HepG2 (cell line): ENCODE measurements around the gene CELSR2. TPM values are rescaled to one million over a fixed set of nuclear protein-coding genes. Genes with fewer than 3 reads are reported as not detected.

Experiments
- ARID4A ChIP-seq: sonication (generic); formaldehyde crosslinking; IDR thresholded peaks from 2 replicates; pipeline ENCODE4 v1.5.0; 2020; ENCODE audit warnings: mild to moderate bottlenecking, missing genetic modification reagents, borderline replicate concordance
- CEBPG ChIP-seq: IDR thresholded peaks from 2 replicates; pipeline ENCODE4 v1.6.1; 2016
- FLYWCH1 ChIP-seq: sonication (generic); formaldehyde crosslinking; IDR thresholded peaks from 2 replicates; pipeline ENCODE4 v1.8.1; 2023; ENCODE audit warnings: mild to moderate bottlenecking, missing genetic modification reagents
- FOXA3 ChIP-seq: IDR thresholded peaks from 2 replicates; pipeline ENCODE4 v1.6.1; 2016; ENCODE audit warnings: missing genetic modification reagents, missing compliant biosample characterization
- GZF1 ChIP-seq: sonication (generic); formaldehyde crosslinking; IDR thresholded peaks from 2 replicates; pipeline ENCODE4 v1.5.1; 2020; ENCODE audit warnings: mild to moderate bottlenecking, missing genetic modification reagents
- JARID2 ChIP-seq: sonication (generic); formaldehyde crosslinking; IDR thresholded peaks from 2 replicates; pipeline ENCODE4 v1.8.1; 2023; ENCODE audit warnings: missing genetic modification reagents, inconsistent platforms; ENCODE audit not compliant: insufficient replicate concordance
- JDP2 ChIP-seq: sonication (generic); formaldehyde crosslinking; IDR thresholded peaks from 2 replicates; pipeline ENCODE4 v1.8.1; 2022; ENCODE audit warnings: missing genetic modification reagents, borderline replicate concordance
- KDM4B ChIP-seq: sonication (generic); formaldehyde crosslinking; IDR thresholded peaks from 2 replicates; pipeline ENCODE4 v1.4.0; 2020; ENCODE audit warnings: missing genetic modification reagents
- MYNN ChIP-seq: sonication (generic); formaldehyde crosslinking; IDR thresholded peaks from 2 replicates; pipeline ENCODE4 v1.4.0; 2020; ENCODE audit warnings: mild to moderate bottlenecking, low read depth, missing genetic modification reagents
- NFKBIZ ChIP-seq: IDR thresholded peaks from 2 replicates; pipeline ENCODE4 v1.6.1; 2018; ENCODE audit warnings: missing genetic modification reagents, missing compliant biosample characterization
- NFYB ChIP-seq: sonication (generic); formaldehyde crosslinking; IDR thresholded peaks from 2 replicates; pipeline ENCODE4 v1.4.0; 2020; ENCODE audit warnings: missing genetic modification reagents
- NR2F1 ChIP-seq, 2 experiments: fragments of 450-650 bp in 1 of 2; formaldehyde crosslinking in 1 of 2; IDR thresholded peaks; 2 replicates each; pipeline versions ENCODE4 v1.5.0 to v1.6.1; 2016 to 2020; ENCODE audit warnings: mild to moderate bottlenecking in 1 of 2, missing compliant biosample characterization in 1 of 2, missing genetic modification reagents in 1 of 2, moderate library complexity in 1 of 2
- PAXIP1 ChIP-seq: sonication (generic); formaldehyde crosslinking; conservative IDR thresholded peaks from 2 replicates; pipeline ENCODE4 v1.4.0; 2020; ENCODE audit warnings: mild to moderate bottlenecking, missing genetic modification reagents, moderate library complexity
- PHF21A ChIP-seq: sonication (generic); formaldehyde crosslinking; IDR thresholded peaks from 2 replicates; pipeline ENCODE4 v1.5.0; 2020; ENCODE audit warnings: mild to moderate bottlenecking, missing genetic modification reagents
- RARG ChIP-seq: sonication (generic); formaldehyde crosslinking; IDR thresholded peaks from 2 replicates; pipeline ENCODE4 v1.4.0; 2020; ENCODE audit warnings: low read depth, mild to moderate bottlenecking, missing genetic modification reagents
- SIN3A ChIP-seq: IDR thresholded peaks from 2 replicates; pipeline ENCODE4 v1.6.1; 2011; ENCODE audit warnings: low read depth, mild to moderate bottlenecking, control low read depth, low read length, borderline replicate concordance
- SKI ChIP-seq: fragments of 450-650 bp; IDR thresholded peaks from one replicate; pipeline ENCODE4 v1.6.1; 2018; ENCODE audit warnings: mild to moderate bottlenecking; ENCODE audit not compliant: partially characterized antibody
- SP2 ChIP-seq: sonication (generic); formaldehyde crosslinking; IDR thresholded peaks from 2 replicates; pipeline ENCODE4 v1.5.1; 2020; ENCODE audit warnings: mild to moderate bottlenecking, missing genetic modification reagents
- TRIM24 ChIP-seq: sonication (generic); formaldehyde crosslinking; IDR thresholded peaks from 2 replicates; pipeline ENCODE4 v1.8.0; 2022; ENCODE audit warnings: mild to moderate bottlenecking, missing genetic modification reagents
- ZFP90 ChIP-seq: sonication (generic); formaldehyde crosslinking; IDR thresholded peaks from 2 replicates; pipeline ENCODE4 v1.8.0; 2022; ENCODE audit warnings: missing genetic modification reagents, mild to moderate bottlenecking, inconsistent platforms, borderline replicate concordance
- ZNF317 ChIP-seq: sonication (generic); formaldehyde crosslinking; IDR thresholded peaks from 2 replicates; pipeline ENCODE4 v1.5.0; 2020; ENCODE audit warnings: mild to moderate bottlenecking, missing genetic modification reagents
- ZNF558 ChIP-seq: sonication (generic); formaldehyde crosslinking; IDR thresholded peaks from 2 replicates; pipeline ENCODE4 v1.9.0; 2022; ENCODE audit warnings: mild to moderate bottlenecking, missing genetic modification reagents, borderline replicate concordance
- ZNF766 ChIP-seq: sonication (generic); formaldehyde crosslinking; IDR thresholded peaks from 2 replicates; pipeline ENCODE4 v1.5.0; 2020; ENCODE audit warnings: missing genetic modification reagents, borderline replicate concordance
- polyA plus RNA-seq, 8 experiments: library from polyadenylated mRNA; depleted of rRNA in 3 of 8; stranded (reverse) in 7 of 8; unstranded in 1 of 8; fragments of >200 nt; fragmentation: Illumina TruSeq in 4 of 8; extraction: Trizol in 4 of 8; gene quantifications; 2 replicates each; pipeline versions ENCODE4 v1.2.1 to v1.2.3, GENCODE V29; 2011 to 2016; ENCODE audit warnings: low read depth in 4 of 8, missing spikeins in 1 of 8, mixed read lengths in 1 of 8; ENCODE audit not compliant: insufficient read depth in 1 of 8
- total RNA-seq, 5 experiments: library from RNA; depleted of rRNA; stranded (reverse); fragments of >200 nt; fragmentation: Illumina TruSeq; extraction: Trizol; gene quantifications; 2 replicates each; pipeline ENCODE4 v1.2.3, GENCODE V29; 2016; ENCODE audit warnings: low read depth in 1 of 5

The CELSR2 gene
- total and polyA plus RNA-seq, 2 of the 13 experiments (the other 11 are each of a cell fraction or from before 2014, with no cell fraction given) = 4.0 to 6.6 TPM

DNA sequence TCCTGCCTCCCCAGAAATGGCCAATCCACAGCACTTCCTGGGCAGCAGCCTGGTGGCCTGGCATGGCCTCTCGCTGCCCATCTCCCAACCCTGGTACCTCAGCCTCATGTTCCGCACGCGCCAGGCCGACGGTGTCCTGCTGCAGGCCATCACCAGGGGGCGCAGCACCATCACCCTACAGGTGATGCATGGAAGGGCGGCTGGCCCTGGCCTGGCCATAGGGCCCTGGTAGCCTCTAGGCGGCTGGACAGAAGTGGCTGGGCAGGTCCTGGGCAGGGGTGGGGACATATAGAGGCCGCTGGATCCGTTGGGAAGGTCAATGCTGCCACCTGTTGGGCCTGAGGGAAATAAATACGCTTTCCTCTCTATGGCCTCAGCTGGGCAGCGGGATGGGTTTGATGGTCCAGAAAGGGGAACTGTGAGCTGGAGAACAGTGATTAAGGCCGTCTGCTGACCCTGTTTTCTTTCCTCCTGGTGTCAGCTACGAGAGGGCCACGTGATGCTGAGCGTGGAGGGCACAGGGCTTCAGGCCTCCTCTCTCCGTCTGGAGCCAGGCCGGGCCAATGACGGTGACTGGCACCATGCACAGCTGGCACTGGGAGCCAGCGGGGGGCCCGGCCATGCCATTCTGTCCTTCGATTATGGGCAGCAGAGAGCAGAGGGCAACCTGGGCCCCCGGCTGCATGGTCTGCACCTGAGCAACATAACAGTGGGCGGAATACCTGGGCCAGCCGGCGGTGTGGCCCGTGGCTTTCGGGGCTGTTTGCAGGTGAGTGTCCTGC, 14.4 kb downstream of the CELSR2 start (continued):
- TF ChIP-seq ZFP90 (no peak; the same call in 1 of the 2 replicates), ARID4A (CRISPR knock-in tag) (peak; percentile 69; the same call in 1 of the 2 replicates), ZNF317 (CRISPR knock-in tag) (no peak), SKI (peak; percentile 92), ZNF766 (CRISPR knock-in tag) (no peak), GZF1 (CRISPR knock-in tag) (no peak), PAXIP1 (CRISPR knock-in tag) (peak; percentile 55), JARID2 (no peak), FOXA3 (CRISPR knock-in tag) (peak; percentile 69), ZNF558 (no peak), NFKBIZ (no peak), SP2 (CRISPR knock-in tag) (no peak), SIN3A (0 out of 2 replicates have a peak, but pooled peaks have one; percentile 36), RARG (CRISPR knock-in tag) (no peak), CEBPG (CRISPR knock-in tag) (peak; percentile 58), PHF21A (CRISPR knock-in tag) (peak; percentile 89), TRIM24 (no peak), MYNN (no peak), NR2F1 (CRISPR knock-in tag; IDR thresholded peaks at IDR 0.05) (no peak), FLYWCH1 (no peak), NFYB (CRISPR knock-in tag) (no peak), JDP2 (no peak), KDM4B (CRISPR knock-in tag) (peak; percentile 89; the same call in 1 of the 2 replicates)
